ENCODE results near the gene PFKFB3.
A peak's percentile ranks its signal among the peaks of the same experiment; 100 is the strongest.
"Not testable (repeated sequence)": the region's sequence is repeated elsewhere in the genome, so short reads cannot be mapped to it uniquely, and the experiment has no call there.

Gene PFKFB3

GRCh38 chr10:6202098-6202683 lies 541 bp upstream of the PFKFB3 start:
- Histone ChIP-seq H3K9me3 (ENCODE audit: control insufficient read depth, insufficient read depth, low read length) (no peaks in the 10 kb centered on the region), H3K4me3 (ENCODE audit: low read depth, low read length) (peak overlapping the region; percentile 83), H3K27ac (ENCODE audit: low read depth, low read length) (no peak overlapping the region), H3K36me3 (ENCODE audit: control insufficient read depth, insufficient read depth, low read length) (no peaks in the 10 kb centered on the region), H3K9ac (ENCODE audit: low read depth, low read length) (peak overlapping the region; percentile 4; the same call in 1 of the 2 replicates), H3K4me1 (ENCODE audit: control insufficient read depth, insufficient read depth, low read length) (peaks cover 18% of the 10 kb centered on the region), H3K27me3 (ENCODE audit: control insufficient read depth, insufficient read depth, low read length) (peaks cover 48% of the 10 kb centered on the region)

- Histone ChIP-seq H3K4me1 (ENCODE audit: control insufficient read depth, insufficient read depth, low read length) (peaks cover 18% of the 10 kb centered on the region), H3K27me3 (ENCODE audit: control insufficient read depth, insufficient read depth, low read length) (peaks cover 48% of the 10 kb centered on the region), H3K4me3 (ENCODE audit: low read depth, low read length) (peak overlapping the region; percentile 83), H3K27ac (ENCODE audit: low read depth, low read length) (peak overlapping the region; percentile 92), H3K9me3 (ENCODE audit: control insufficient read depth, insufficient read depth, low read length) (no peaks in the 10 kb centered on the region), H3K9ac (ENCODE audit: low read depth, low read length) (peak overlapping the region; percentile 90), H3K36me3 (ENCODE audit: control insufficient read depth, insufficient read depth, low read length) (no peaks in the 10 kb centered on the region)
Measured at GRCh38 chr10:6203331-6204062, 765 bp downstream of the PFKFB3 start.

- H3K4me1 ChIP-seq (ENCODE audit: control insufficient read depth, insufficient read depth, low read length): peaks cover 18% of the 10 kb centered on the region
- H3K27ac ChIP-seq (ENCODE audit: low read depth, low read length): no peak overlapping the region
Measured at GRCh38 chr10:6204063-6204340, 1.3 kb downstream of the PFKFB3 start.

GRCh38 chr10:6204341-6205191 lies 1.8 kb downstream of the PFKFB3 start:
- H3K9me3 ChIP-seq (ENCODE audit: control insufficient read depth, insufficient read depth, low read length): no peaks in the 10 kb centered on the region
- H3K36me3 ChIP-seq (ENCODE audit: control insufficient read depth, insufficient read depth, low read length): no peaks in the 10 kb centered on the region
- H3K9ac ChIP-seq (ENCODE audit: low read depth, low read length): no peak overlapping the region
- peaks cover 38% of the 10 kb centered on the region for H3K27me3 ChIP-seq (ENCODE audit: control insufficient read depth, insufficient read depth, low read length)
- H3K4me3 ChIP-seq (ENCODE audit: low read depth, low read length): peak overlapping the region; percentile 83
- peaks cover 18% of the 10 kb centered on the region for H3K4me1 ChIP-seq (ENCODE audit: control insufficient read depth, insufficient read depth, low read length)
- H3K27ac ChIP-seq (ENCODE audit: low read depth, low read length): no peak overlapping the region

More at GRCh38 chr10:6204063-6204340, 1.3 kb downstream of the PFKFB3 start:
- peaks cover 43% of the 10 kb centered on the region for H3K27me3 ChIP-seq (ENCODE audit: control insufficient read depth, insufficient read depth, low read length)
- H3K36me3 ChIP-seq (ENCODE audit: control insufficient read depth, insufficient read depth, low read length): no peaks in the 10 kb centered on the region
- no peaks in the 10 kb centered on the region for H3K9me3 ChIP-seq (ENCODE audit: control insufficient read depth, insufficient read depth, low read length)
- peak overlapping the region; percentile 83 for H3K4me3 ChIP-seq (ENCODE audit: low read depth, low read length)
- H3K9ac ChIP-seq (ENCODE audit: low read depth, low read length): 0 out of 2 replicates have a peak overlapping the region, but pooled peaks have one; percentile 64

GRCh38 chr10:6206486-6206885 lies 3.8 kb downstream of the PFKFB3 start:
- H3K4me1 ChIP-seq (ENCODE audit: control insufficient read depth, insufficient read depth, low read length): peaks cover 23% of the 10 kb centered on the region
- not testable (repeated sequence) for H3K4me3 ChIP-seq (ENCODE audit: low read depth, low read length); H3K36me3 ChIP-seq (ENCODE audit: control insufficient read depth, insufficient read depth, low read length); H3K27ac ChIP-seq (ENCODE audit: low read depth, low read length); H3K9ac ChIP-seq (ENCODE audit: low read depth, low read length); H3K9me3 ChIP-seq (ENCODE audit: control insufficient read depth, insufficient read depth, low read length)
- H3K27me3 ChIP-seq (ENCODE audit: control insufficient read depth, insufficient read depth, low read length): peaks cover 19% of the 10 kb centered on the region

- H3K4me1 ChIP-seq (ENCODE audit: control insufficient read depth, insufficient read depth, low read length): peaks cover 18% of the 10 kb centered on the region
- no peak overlapping the region for H3K9ac ChIP-seq (ENCODE audit: low read depth, low read length)
- H3K9me3 ChIP-seq (ENCODE audit: control insufficient read depth, insufficient read depth, low read length): no peaks in the 10 kb centered on the region
- no peak overlapping the region for H3K4me3 ChIP-seq (ENCODE audit: low read depth, low read length)
- no peak overlapping the region for H3K27ac ChIP-seq (ENCODE audit: low read depth, low read length)
- peaks cover 9% of the 10 kb centered on the region for H3K27me3 ChIP-seq (ENCODE audit: control insufficient read depth, insufficient read depth, low read length)
- no peaks in the 10 kb centered on the region for H3K36me3 ChIP-seq (ENCODE audit: control insufficient read depth, insufficient read depth, low read length)
Measured at GRCh38 chr10:6207658-6208057, 4.9 kb downstream of the PFKFB3 start.

- Histone ChIP-seq H3K27me3 (ENCODE audit: control insufficient read depth, insufficient read depth, low read length) (peaks cover 9% of the 10 kb centered on the region), H3K4me3 (ENCODE audit: low read depth, low read length) (no peak overlapping the region), H3K36me3 (ENCODE audit: control insufficient read depth, insufficient read depth, low read length) (peaks cover 5% of the 10 kb centered on the region), H3K9me3 (ENCODE audit: control insufficient read depth, insufficient read depth, low read length) (no peaks in the 10 kb centered on the region), H3K4me1 (ENCODE audit: control insufficient read depth, insufficient read depth, low read length) (peaks cover 18% of the 10 kb centered on the region), H3K27ac (ENCODE audit: low read depth, low read length) (no peak overlapping the region), H3K9ac (ENCODE audit: low read depth, low read length) (no peak overlapping the region)
Measured at GRCh38 chr10:6208799-6209235, 6.1 kb downstream of the PFKFB3 start.

GRCh38 chr10:6211341-6211670 lies 8.6 kb downstream of the PFKFB3 start:
- Histone ChIP-seq H3K9ac (ENCODE audit: low read depth, low read length) (no peak overlapping the region), H3K4me1 (ENCODE audit: control insufficient read depth, insufficient read depth, low read length) (peaks cover 8% of the 10 kb centered on the region; the same call in 1 of the 2 replicates), H3K4me3 (ENCODE audit: low read depth, low read length) (no peak overlapping the region), H3K36me3 (ENCODE audit: control insufficient read depth, insufficient read depth, low read length) (peaks cover 30% of the 10 kb centered on the region), H3K27me3 (ENCODE audit: control insufficient read depth, insufficient read depth, low read length) (no peaks in the 10 kb centered on the region), H3K27ac (ENCODE audit: low read depth, low read length) (peak overlapping the region; percentile 20), H3K9me3 (ENCODE audit: control insufficient read depth, insufficient read depth, low read length) (no peaks in the 10 kb centered on the region)

GRCh38 chr10:6211671-6212635 lies 9.2 kb downstream of the PFKFB3 start:
- H3K9me3 ChIP-seq (ENCODE audit: control insufficient read depth, insufficient read depth, low read length): no peaks in the 10 kb centered on the region
- peak overlapping the region; percentile 20 for H3K27ac ChIP-seq (ENCODE audit: low read depth, low read length)
- peaks cover 8% of the 10 kb centered on the region; the same call in 1 of the 2 replicates for H3K4me1 ChIP-seq (ENCODE audit: control insufficient read depth, insufficient read depth, low read length)
- H3K27me3 ChIP-seq (ENCODE audit: control insufficient read depth, insufficient read depth, low read length): no peaks in the 10 kb centered on the region
- no peak overlapping the region for H3K4me3 ChIP-seq (ENCODE audit: low read depth, low read length)
- H3K9ac ChIP-seq (ENCODE audit: low read depth, low read length): no peak overlapping the region
- H3K36me3 ChIP-seq (ENCODE audit: control insufficient read depth, insufficient read depth, low read length): peaks cover 36% of the 10 kb centered on the region

GRCh38 chr10:6212806-6213205 lies 10.1 kb downstream of the PFKFB3 start:
- peaks cover 8% of the 10 kb centered on the region; the same call in 1 of the 2 replicates for H3K4me1 ChIP-seq (ENCODE audit: control insufficient read depth, insufficient read depth, low read length)
- H3K27ac ChIP-seq (ENCODE audit: low read depth, low read length): no peak overlapping the region
- H3K4me3 ChIP-seq (ENCODE audit: low read depth, low read length): no peak overlapping the region
- H3K9ac ChIP-seq (ENCODE audit: low read depth, low read length): no peak overlapping the region
- H3K36me3 ChIP-seq (ENCODE audit: control insufficient read depth, insufficient read depth, low read length): peaks cover 45% of the 10 kb centered on the region
- H3K27me3 ChIP-seq (ENCODE audit: control insufficient read depth, insufficient read depth, low read length): no peaks in the 10 kb centered on the region
- H3K9me3 ChIP-seq (ENCODE audit: control insufficient read depth, insufficient read depth, low read length): no peaks in the 10 kb centered on the region

All from HUES48 (cell line).